Right atrium auricular region (tissue), 2 donors: ENCODE data around the gene PXDN. TPM values are rescaled to one million over a fixed set of nuclear protein-coding genes. Genes with fewer than 3 reads are reported as not detected.

ENCODE experiments used
- DNase-seq: peaks from one replicate; pipeline ENCODE4 v3.0.0-alpha.2; 2019; ENCODE audit warnings: low spot score
- H3K27ac ChIP-seq, 2 donors: fragments of 200-600 bp; sonication (generic); 1 replicate in 1 of 2; 2 replicates in 1 of 2; pipeline ENCODE4 v1.5.1; 2016 to 2019
- H3K27me3 ChIP-seq, 2 donors: fragments of 200-600 bp; sonication (generic); one replicate each; pipeline versions ENCODE4 v1.5.1 to v1.6.0; 2017 to 2019
- H3K36me3 ChIP-seq: fragments of 200-600 bp; sonication (generic); one replicate; pipeline ENCODE4 v1.5.1; 2016
- H3K4me1 ChIP-seq, 2 donors: fragments of 200-600 bp; sonication (generic); one replicate each; pipeline versions ENCODE4 v1.5.1 to v1.6.0; 2017 to 2019
- H3K4me3 ChIP-seq, 2 donors: fragments of 200-600 bp; sonication (generic); 1 replicate in 1 of 2; 2 replicates in 1 of 2; pipeline ENCODE4 v1.5.1; 2017 to 2019; ENCODE audit warnings: mild to moderate bottlenecking in 1 of 2, moderate library complexity in 1 of 2
- H3K9me3 ChIP-seq, 2 donors: fragments of 200-600 bp; sonication (generic); one replicate each; pipeline ENCODE4 v1.5.1; 2019
- total RNA-seq, 2 donors: library from RNA; depleted of rRNA; stranded (reverse); fragments of >200 nt; gene quantifications; one replicate each; pipeline ENCODE4 v1.1.0, GENCODE V29; 2016
- TF ChIP-seq, protein P1 (sequence below), 2 donors: fragments of 200-600 bp; sonication (generic); IDR thresholded peaks; one replicate each; pipeline ENCODE4 v1.5.1; 2019; ENCODE audit warnings: antibody characterized with exemption in 2 of 2

PXDN gene
- total RNA-seq, 2 donors from 2014 or later, result 25.4 to 26.9 TPM

DNA sequence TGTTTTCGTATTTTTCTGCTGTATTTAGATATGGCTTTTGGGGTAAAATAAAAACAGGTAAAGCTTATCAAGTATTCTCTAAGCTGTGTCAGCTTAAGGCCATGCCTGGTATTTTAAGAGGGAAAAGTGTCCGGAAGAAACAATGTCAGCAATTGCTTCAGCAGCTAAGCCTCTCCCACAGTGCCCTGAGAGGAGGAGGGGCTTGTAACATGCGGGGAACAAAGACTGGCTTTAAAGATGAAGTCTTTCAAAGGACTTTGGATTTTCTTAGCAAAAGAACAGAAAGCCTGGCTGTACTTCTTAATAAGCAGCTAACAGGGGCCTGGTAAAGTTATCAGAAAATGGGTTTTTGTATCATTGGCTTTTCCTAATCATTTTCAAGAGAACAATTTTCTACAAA is 102.8 kb downstream of the PXDN start:
- peak overlapping the region in 1 of 2 donors; percentile 61 for H3K27ac ChIP-seq
- H3K4me1 ChIP-seq, result peaks cover 0 to 16% of the 10 kb centered on the region in 2 donors
- H3K36me3 ChIP-seq, result peaks cover 26% of the 10 kb centered on the region
- TF ChIP-seq, protein P1, sequence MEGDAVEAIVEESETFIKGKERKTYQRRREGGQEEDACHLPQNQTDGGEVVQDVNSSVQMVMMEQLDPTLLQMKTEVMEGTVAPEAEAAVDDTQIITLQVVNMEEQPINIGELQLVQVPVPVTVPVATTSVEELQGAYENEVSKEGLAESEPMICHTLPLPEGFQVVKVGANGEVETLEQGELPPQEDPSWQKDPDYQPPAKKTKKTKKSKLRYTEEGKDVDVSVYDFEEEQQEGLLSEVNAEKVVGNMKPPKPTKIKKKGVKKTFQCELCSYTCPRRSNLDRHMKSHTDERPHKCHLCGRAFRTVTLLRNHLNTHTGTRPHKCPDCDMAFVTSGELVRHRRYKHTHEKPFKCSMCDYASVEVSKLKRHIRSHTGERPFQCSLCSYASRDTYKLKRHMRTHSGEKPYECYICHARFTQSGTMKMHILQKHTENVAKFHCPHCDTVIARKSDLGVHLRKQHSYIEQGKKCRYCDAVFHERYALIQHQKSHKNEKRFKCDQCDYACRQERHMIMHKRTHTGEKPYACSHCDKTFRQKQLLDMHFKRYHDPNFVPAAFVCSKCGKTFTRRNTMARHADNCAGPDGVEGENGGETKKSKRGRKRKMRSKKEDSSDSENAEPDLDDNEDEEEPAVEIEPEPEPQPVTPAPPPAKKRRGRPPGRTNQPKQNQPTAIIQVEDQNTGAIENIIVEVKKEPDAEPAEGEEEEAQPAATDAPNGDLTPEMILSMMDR (IDR thresholded peaks at IDR 0.05), result no peak
- H3K4me3 ChIP-seq, result no peak overlapping the region
- no peaks in the 10 kb centered on the region for H3K27me3 ChIP-seq
- DNase-seq, result no peak
- no peaks in the 10 kb centered on the region for H3K9me3 ChIP-seq

DNA sequence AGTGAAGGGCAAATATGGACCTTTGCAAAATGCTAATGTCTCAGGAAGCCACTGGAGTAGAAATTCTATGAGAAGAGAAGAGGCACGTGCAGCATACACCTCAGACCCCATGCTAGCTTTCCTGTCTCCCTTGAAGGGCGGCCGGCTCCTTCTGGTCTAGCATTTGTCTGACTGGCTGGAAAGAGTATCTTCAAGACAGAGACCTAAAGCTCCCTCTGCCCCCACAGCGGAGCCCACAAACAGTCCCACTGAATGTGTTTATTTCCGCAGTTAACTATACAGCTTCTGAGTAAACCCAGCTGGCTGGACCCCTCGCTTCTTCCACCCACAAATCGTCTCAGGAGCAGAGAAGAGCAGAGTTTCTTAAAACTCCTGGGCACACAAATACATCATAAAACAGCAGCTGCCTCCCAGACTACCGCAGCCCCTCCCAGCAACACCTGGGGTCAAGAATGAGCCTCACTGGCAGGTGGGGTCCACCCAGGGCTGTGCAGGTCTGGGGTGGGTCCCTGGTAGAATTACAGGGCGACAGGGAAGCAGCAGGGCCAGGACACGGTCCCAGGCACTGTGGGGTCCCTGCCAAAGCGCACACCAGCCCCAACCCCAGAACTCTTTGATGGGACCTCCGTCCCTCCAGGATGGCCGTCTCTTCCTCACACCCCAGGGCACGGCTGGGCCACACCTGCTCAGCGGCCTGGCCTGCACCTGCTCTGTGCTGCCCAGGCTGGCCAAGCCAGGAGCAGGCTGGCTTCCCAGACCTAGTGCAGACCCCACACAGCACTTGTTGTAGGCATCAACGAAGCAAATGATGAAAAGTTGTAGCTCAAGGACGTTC is 103.8 kb downstream of the PXDN start:
- H3K27me3 ChIP-seq, result no peaks in the 10 kb centered on the region
- no peak overlapping the region for H3K27ac ChIP-seq
- TF ChIP-seq, protein P1 (IDR thresholded peaks at IDR 0.05), result no peak
- no peak for DNase-seq
- H3K4me1 ChIP-seq, result peaks cover 0 to 16% of the 10 kb centered on the region in 2 donors
- no peak overlapping the region for H3K4me3 ChIP-seq
- H3K36me3 ChIP-seq, result peaks cover 27% of the 10 kb centered on the region
- H3K9me3 ChIP-seq, result no peaks in the 10 kb centered on the region

DNA sequence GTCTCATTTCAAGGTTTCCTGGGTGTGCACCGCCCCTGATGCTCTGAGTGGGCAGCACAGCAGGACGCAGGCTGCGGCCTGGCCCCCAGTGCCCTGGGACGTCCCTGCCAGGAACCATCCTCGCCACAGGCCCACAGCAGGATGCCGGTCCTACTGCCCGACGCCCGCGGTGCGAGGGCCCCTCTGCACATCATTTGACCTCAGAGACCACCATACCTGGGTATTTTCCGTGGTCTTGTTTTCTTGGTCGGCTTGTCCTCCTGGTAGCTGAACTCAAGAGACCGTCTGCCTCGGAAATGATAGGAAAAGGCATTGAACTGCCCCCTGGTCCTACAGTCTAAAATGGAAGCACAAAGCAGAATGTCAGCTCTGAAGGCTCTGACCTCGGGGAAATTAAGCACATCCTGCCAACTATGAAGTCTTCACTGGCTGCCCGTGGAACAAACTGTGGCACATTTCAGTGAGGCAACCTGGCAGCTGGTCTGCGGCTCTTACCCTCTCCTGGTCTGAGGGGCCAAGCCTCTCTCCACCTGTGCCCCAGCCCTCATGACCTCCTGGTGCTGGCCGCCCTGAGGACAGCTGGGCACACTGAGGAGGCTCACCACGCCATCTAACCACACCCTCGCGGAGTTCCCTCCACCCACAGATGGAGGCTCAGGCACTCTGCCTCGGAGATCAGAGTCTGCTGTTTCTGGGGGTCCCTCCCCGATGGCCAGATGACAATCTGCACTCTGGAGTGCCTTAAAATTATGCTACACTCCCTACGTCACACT is 105.0 kb downstream of the PXDN start:
- no peaks in the 10 kb centered on the region for H3K27me3 ChIP-seq
- TF ChIP-seq, protein P1 (IDR thresholded peaks at IDR 0.05), result no peak
- no peaks in the 10 kb centered on the region for H3K9me3 ChIP-seq
- no peak overlapping the region for H3K27ac ChIP-seq
- peaks cover 0 to 16% of the 10 kb centered on the region in 2 donors for H3K4me1 ChIP-seq
- peaks cover 32% of the 10 kb centered on the region for H3K36me3 ChIP-seq
- no peak overlapping the region for H3K4me3 ChIP-seq
- no peak for DNase-seq

DNA sequence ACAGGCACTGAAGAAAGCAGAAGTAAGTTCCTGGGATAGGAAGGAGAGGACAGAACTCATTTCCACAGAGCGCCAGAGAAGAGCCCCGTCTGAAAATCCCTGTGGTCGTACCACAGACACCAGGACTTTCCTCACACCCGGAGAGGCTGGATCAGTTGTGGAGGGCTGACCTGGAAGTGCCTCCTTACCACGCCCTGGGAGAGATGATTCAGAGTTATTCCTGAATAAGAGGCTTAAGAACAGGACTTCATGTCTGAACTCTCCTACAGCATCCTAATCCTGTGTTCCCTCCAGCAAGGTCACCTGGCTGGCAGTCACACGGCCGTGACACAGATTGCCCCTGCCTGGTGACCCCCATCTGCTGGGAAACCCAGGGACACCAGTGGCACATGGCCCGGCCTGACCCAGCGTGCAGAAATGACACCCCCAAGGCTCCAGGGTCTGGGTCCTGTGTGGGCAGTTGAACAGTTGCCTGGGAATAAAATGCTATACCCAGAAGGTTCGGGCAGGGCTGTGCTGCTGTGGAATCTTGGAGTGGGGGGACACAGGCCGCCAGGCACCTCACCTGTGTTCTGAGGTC is 105.9 kb downstream of the PXDN start:
- no peak for DNase-seq
- no peaks in the 10 kb centered on the region for H3K9me3 ChIP-seq
- H3K36me3 ChIP-seq, result peaks cover 27% of the 10 kb centered on the region
- H3K27me3 ChIP-seq, result no peaks in the 10 kb centered on the region
- TF ChIP-seq, protein P1 (IDR thresholded peaks at IDR 0.05), result no peak
- H3K27ac ChIP-seq, result no peak overlapping the region
- H3K4me1 ChIP-seq, result peaks cover 0 to 14% of the 10 kb centered on the region in 2 donors
- no peak overlapping the region for H3K4me3 ChIP-seq

DNA sequence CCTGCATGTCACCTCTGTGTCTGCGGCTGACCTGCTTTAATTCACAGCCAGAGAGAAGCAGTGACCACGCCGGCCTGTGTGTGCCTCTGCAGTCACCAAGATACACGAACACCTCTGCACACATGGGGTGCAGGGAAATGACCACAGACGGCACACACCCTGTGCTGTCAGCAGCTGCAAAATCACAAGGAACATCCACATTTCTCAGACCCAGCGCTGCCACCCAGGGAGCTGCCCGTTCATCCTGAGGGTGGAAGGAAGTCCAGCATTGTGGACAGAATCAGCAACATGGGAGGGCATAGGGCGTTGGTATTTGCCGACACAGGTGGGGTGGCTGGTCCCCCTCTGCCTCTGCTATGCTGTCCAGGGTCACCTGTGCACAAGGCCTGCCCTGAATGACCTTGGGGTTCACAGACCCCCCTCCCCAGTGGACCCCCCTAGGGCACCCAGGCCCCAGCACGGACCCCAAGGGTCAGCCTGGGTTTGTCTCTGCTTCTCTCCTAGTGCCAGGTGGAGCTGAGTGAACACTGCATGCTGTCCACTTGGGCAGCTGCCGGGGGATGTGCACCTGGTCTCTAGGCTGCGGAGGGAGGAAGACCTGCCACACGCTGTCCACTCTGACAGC is 107.4 kb downstream of the PXDN start:
- no peaks in the 10 kb centered on the region for H3K27me3 ChIP-seq
- no peak overlapping the region for H3K4me3 ChIP-seq
- H3K4me1 ChIP-seq, result peaks cover 0 to 3% of the 10 kb centered on the region in 2 donors
- H3K9me3 ChIP-seq, result no peaks in the 10 kb centered on the region
- H3K27ac ChIP-seq, result no peak overlapping the region
- TF ChIP-seq, protein P1 (IDR thresholded peaks at IDR 0.05), result no peak
- DNase-seq, result no peak
- H3K36me3 ChIP-seq, result peaks cover 25% of the 10 kb centered on the region
